DMS 273 treated with DMSO at 0.1 percent for 48 hours (cell line): ENCODE results near the gene LAMA4.

Source experiments
- DNase-seq: peaks from one replicate; lab custom pipeline; 2025; lab: John Stamatoyannopoulos, UW

The LAMA4 gene

GRCh38 chr6:112272799-112273198 is 18.4 kb upstream of the LAMA4 start:
- no peak for DNase-seq

- no peak for DNase-seq
Observed at GRCh38 chr6:112270756-112271155, 16.4 kb upstream of the LAMA4 start.

- DNase-seq: no peak
Observed at GRCh38 chr6:112269979-112270566, 15.7 kb upstream of the LAMA4 start.

GRCh38 chr6:112269114-112269513 is 14.7 kb upstream of the LAMA4 start:
- no peak for DNase-seq

- DNase-seq: no peak
Observed at GRCh38 chr6:112268654-112269053, 14.3 kb upstream of the LAMA4 start.

- no peak for DNase-seq
Observed at GRCh38 chr6:112268019-112268418, 13.7 kb upstream of the LAMA4 start.

GRCh38 chr6:112266331-112266730 is 12.0 kb upstream of the LAMA4 start:
- no peak for DNase-seq

GRCh38 chr6:112259337-112259675 is 4.9 kb upstream of the LAMA4 start:
- DNase-seq: no peak

- no peak for DNase-seq
Observed at GRCh38 chr6:112258642-112259336, 4.4 kb upstream of the LAMA4 start.

- no peak for DNase-seq
Observed at GRCh38 chr6:112257178-112257855, 3.0 kb upstream of the LAMA4 start.

GRCh38 chr6:112254921-112255320 is 554 bp upstream of the LAMA4 start:
- no peak for DNase-seq

GRCh38 chr6:112253498-112253840 is 898 bp downstream of the LAMA4 start:
- no peak for DNase-seq

GRCh38 chr6:112252571-112253497 is 1.5 kb downstream of the LAMA4 start:
- no peak for DNase-seq

GRCh38 chr6:112251171-112251875 is 3.0 kb downstream of the LAMA4 start:
- DNase-seq: no peak

- DNase-seq: no peak
Observed at GRCh38 chr6:112249489-112249888, 4.9 kb downstream of the LAMA4 start.

- DNase-seq: no peak
Observed at GRCh38 chr6:112247275-112247674, 7.1 kb downstream of the LAMA4 start.

- no peak for DNase-seq
Observed at GRCh38 chr6:112245511-112246203, 8.7 kb downstream of the LAMA4 start.

- no peak for DNase-seq
Observed at GRCh38 chr6:112243861-112244827, 10.2 kb downstream of the LAMA4 start.

- no peak for DNase-seq
Observed at GRCh38 chr6:112241820-112242429, 12.4 kb downstream of the LAMA4 start.

GRCh38 chr6:112237595-112237994 is 16.8 kb downstream of the LAMA4 start:
- DNase-seq: peak; percentile 27
